Measurements from ENCODE around the gene CSNK1G1. TPM values are rescaled to one million over a fixed set of nuclear protein-coding genes. Genes with fewer than 3 reads are reported as not detected.

CSNK1G1 gene
- total and polyA plus RNA-seq, 2 experiments from 2014 or later, result 8.7 to 18.0 TPM

- no peak for TF ChIP-seq CTCF (IDR thresholded peaks at IDR 0.05; ENCODE audit: low read depth, low read length)
- no peaks in the 10 kb centered on the region for H3K9me3 ChIP-seq (ENCODE audit: low read depth)
These were observed 71.9 kb downstream of the CSNK1G1 start for GRCh38 chr15:64284042-64284441.

GRCh38 chr15:64282701-64283100 lies 73.3 kb downstream of the CSNK1G1 start:
- peak in 1 of 2 donors; percentile 42 for DNase-seq (ENCODE audit: low read depth in 1 of 2, low spot score in 1 of 2)
- H3K27ac ChIP-seq, result no peak overlapping the region
- no peaks in the 10 kb centered on the region for H3K36me3 ChIP-seq
- no peak for TF ChIP-seq CTCF (IDR thresholded peaks at IDR 0.05; ENCODE audit: low read depth, low read length)
- H3K27me3 ChIP-seq, result no peaks in the 10 kb centered on the region
- no peak overlapping the region for H3K4me3 ChIP-seq
- no peaks in the 10 kb centered on the region for H3K9me3 ChIP-seq (ENCODE audit: low read depth)
- H3K4me1 ChIP-seq (ENCODE audit: low read depth), result no peaks in the 10 kb centered on the region

More at GRCh38 chr15:64284042-64284441, 71.9 kb downstream of the CSNK1G1 start:
- Histone ChIP-seq H3K27me3 (no peaks in the 10 kb centered on the region), H3K36me3 (no peaks in the 10 kb centered on the region), H3K4me3 (no peak overlapping the region), H3K27ac (no peak overlapping the region), H3K4me1 (ENCODE audit: low read depth) (no peaks in the 10 kb centered on the region)
- DNase-seq (ENCODE audit: low read depth in 1 of 2, low spot score in 1 of 2), result peak in 1 of 2 donors; percentile 75

- Histone ChIP-seq H3K27me3 (no peaks in the 10 kb centered on the region), H3K4me1 (ENCODE audit: low read depth) (peaks cover 16% of the 10 kb centered on the region), H3K36me3 (no peaks in the 10 kb centered on the region), H3K9me3 (ENCODE audit: low read depth) (no peaks in the 10 kb centered on the region), H3K27ac (no peak overlapping the region), H3K4me3 (no peak overlapping the region)
- TF ChIP-seq CTCF (IDR thresholded peaks at IDR 0.05; ENCODE audit: low read depth, low read length), result no peak
- no peak for DNase-seq (ENCODE audit: low read depth in 1 of 2, low spot score in 1 of 2)
These were observed 76.8 kb downstream of the CSNK1G1 start for GRCh38 chr15:64279131-64279530.

- H3K36me3 ChIP-seq, result no peaks in the 10 kb centered on the region
- H3K4me1 ChIP-seq (ENCODE audit: low read depth), result peaks cover 16% of the 10 kb centered on the region
- peak overlapping the region; percentile 38 for H3K27ac ChIP-seq
- no peaks in the 10 kb centered on the region for H3K9me3 ChIP-seq (ENCODE audit: low read depth)
- no peak for TF ChIP-seq CTCF (IDR thresholded peaks at IDR 0.05; ENCODE audit: low read depth, low read length)
- H3K4me3 ChIP-seq, result no peak overlapping the region
- no peaks in the 10 kb centered on the region for H3K27me3 ChIP-seq
- DNase-seq (ENCODE audit: low read depth in 1 of 2, low spot score in 1 of 2), result peak in 1 of 2 donors; percentile 12
These were observed 80.0 kb downstream of the CSNK1G1 start for GRCh38 chr15:64275934-64276333.

DNA sequence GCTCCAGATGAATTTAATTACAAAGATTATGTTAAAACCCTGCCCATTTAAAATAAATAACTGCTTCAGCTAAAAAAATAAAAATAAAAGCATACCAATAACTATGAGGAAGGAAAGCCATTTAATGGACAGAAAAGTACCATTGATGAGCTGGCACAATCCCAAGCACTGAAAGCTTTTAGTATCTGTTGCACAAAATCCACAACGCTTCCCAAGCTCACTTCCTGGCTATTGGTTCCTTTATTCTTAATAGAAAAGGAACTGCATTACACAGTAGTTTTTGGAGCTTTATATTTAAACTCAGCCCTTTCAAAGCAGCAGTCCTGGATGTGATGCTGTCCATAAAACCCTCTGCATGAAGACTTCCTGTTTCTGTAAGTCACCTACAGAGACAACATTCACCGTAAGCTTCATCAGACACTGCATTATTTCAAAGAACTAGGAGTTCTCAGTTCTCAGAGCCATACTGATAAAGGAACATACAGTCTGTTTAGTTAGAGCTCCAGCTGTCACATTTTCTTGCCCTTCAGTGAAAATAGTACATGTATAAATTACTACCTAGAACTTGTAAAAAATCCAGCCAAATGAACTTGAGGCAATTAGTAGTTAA lies 81.5 kb downstream of the CSNK1G1 start:
- no peak for TF ChIP-seq CTCF (IDR thresholded peaks at IDR 0.05; ENCODE audit: low read depth, low read length)

More for the DNA sequence above, 81.5 kb downstream of the CSNK1G1 start:
- H3K4me1 ChIP-seq (ENCODE audit: low read depth), result peaks cover 16% of the 10 kb centered on the region
- peak overlapping the region; percentile 67 for H3K27ac ChIP-seq
- H3K4me3 ChIP-seq, result no peak overlapping the region
- H3K9me3 ChIP-seq (ENCODE audit: low read depth), result no peaks in the 10 kb centered on the region
- DNase-seq (ENCODE audit: low read depth in 1 of 2, low spot score in 1 of 2), result no peak
- no peaks in the 10 kb centered on the region for H3K27me3 ChIP-seq
- H3K36me3 ChIP-seq, result no peaks in the 10 kb centered on the region

Data from cardiac muscle cell (in vitro differentiated cells and primary cell).